ENCODE data around the gene POMT2.

The POMT2 gene

GRCh38 chr14:77240336-77240915 lies 80.3 kb downstream of the POMT2 start:
- DNase-seq (ENCODE audit: low read depth), result no peak

- DNase-seq (ENCODE audit: low read depth), result no peak
Observed at GRCh38 chr14:77239412-77239811, 81.3 kb downstream of the POMT2 start.

DNA sequence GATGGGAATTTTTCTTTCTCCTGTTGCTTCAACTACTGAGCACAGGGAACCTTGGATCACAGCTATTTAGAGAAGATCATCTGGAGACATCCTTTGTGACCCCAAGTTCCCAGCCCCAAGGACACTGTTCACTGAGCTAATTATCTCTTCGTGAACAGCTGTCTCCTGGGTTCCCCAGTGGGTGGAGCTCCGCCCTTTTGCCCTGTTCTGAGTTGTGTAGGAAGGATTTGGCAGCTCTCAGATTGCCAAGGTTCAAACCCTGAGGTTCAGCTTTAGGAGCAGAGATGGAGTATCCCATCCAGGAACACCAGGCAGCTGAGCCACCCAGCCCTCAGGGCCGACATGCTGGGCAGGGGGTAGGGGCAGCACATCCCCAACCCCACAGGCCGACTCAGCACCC lies 81.7 kb downstream of the POMT2 start:
- DNase-seq (ENCODE audit: low read depth), result no peak

GRCh38 chr14:77238356-77238755 lies 82.3 kb downstream of the POMT2 start:
- no peak for DNase-seq (ENCODE audit: low read depth)

GRCh38 chr14:77236814-77237213 lies 83.9 kb downstream of the POMT2 start:
- no peak for DNase-seq (ENCODE audit: low read depth)

- no peak for DNase-seq (ENCODE audit: low read depth)
Observed at GRCh38 chr14:77231721-77232120, 89.0 kb downstream of the POMT2 start.

DNA sequence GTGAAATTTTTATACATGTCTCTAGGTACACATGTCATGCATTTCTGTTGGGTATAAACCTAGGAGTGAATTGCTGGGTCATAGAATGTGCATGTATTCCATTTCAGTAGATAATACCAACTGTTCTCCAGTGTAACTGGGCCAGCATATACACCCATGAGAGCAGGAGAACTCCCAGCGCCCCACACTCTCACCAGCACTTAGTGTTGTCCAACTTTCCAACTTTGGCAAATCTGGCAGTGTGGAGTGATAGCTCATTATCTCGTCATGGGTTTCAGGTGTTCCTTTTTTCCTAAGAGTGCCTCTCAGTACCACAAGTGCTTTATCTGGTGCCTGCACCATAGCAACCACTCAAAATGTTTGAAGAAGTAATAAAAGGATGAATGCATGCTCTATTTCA lies 89.8 kb downstream of the POMT2 start:
- DNase-seq (ENCODE audit: low read depth), result no peak

GRCh38 chr14:77228056-77228455 lies 92.6 kb downstream of the POMT2 start:
- DNase-seq (ENCODE audit: low read depth), result no peak

DNA sequence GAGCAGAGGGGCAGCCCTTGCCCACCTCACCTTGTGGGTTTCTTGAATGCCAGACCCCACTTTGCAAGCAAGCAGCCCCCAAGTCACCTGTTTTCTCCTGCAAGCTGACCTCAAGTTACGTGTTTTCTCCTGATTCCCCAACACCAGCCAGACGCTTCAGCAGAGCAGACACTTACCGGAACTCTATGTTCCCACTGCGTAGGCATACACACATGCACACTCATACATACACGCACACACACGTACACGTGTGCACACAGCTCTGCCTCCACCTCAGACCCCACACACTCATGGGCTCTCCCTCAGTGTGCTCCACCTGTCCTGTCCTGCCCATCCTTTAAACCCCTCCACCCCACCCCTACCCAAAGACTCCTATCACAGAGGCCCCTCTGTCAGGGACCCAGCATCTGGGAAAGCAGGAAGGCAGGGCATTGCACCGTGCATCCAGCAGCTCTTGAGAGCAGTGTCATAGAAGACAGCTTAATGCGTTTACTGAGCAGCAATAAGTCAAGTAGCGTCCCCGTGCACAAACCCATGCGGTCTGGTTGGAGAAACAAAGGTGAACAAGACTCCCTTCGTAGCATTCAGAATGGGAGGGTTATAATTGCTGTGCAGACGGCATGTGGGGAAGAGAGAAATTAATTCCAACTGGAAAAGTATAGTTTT lies 94.7 kb downstream of the POMT2 start:
- DNase-seq (ENCODE audit: low read depth), result no peak

DNA sequence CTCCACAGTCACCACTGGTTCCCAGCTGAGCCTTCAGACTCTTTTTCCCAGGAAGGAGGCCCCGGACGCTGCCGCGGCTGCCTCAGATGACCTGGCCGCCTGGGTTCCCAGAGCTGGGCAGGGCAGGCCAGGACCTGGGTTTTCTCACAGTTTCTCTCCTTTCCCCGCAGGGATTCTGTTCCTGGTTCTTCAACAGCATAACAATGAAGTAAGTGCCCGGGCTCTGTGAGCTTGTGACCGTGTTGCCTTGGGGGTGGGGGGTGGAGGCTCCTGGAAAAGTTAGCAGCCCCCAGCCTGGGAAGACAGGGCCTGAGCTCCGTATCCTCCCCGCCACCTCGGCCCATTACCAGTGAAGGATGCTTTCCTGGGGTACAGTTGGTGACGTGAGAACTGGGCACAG lies 95.4 kb downstream of the POMT2 start:
- DNase-seq (ENCODE audit: low read depth), result no peak

Data from activated T-cell treated with anti-CD3 and anti-CD28 coated beads for 48 hours (primary cell).